ES-I3 (cell line): ENCODE measurements around the gene AQP3.
A peak's percentile ranks its signal among the peaks of the same experiment; 100 is the strongest.
"Not testable (repeated sequence)": the region's sequence is repeated elsewhere in the genome, so short reads cannot be mapped to it uniquely, and the experiment has no call there.

Experiments
- H3K36me3 ChIP-seq: 2 replicates; pipeline ENCODE4 v1.6.1; 2013; ENCODE audit warnings: mild to moderate bottlenecking, low read length, control low read depth, moderate library complexity; ENCODE audit not compliant: insufficient read depth
- H3K4me1 ChIP-seq: 2 replicates; pipeline ENCODE4 v1.6.1; 2013; ENCODE audit warnings: mild to moderate bottlenecking, control low read depth, low read length; ENCODE audit not compliant: insufficient read depth
- H3K9ac ChIP-seq: 2 replicates; pipeline ENCODE4 v1.6.1; 2013; ENCODE audit warnings: low read depth, mild to moderate bottlenecking, low read length, moderate library complexity
- H3K9me3 ChIP-seq: 2 replicates; pipeline ENCODE4 v1.6.1; 2013; ENCODE audit warnings: mild to moderate bottlenecking, low read length, moderate library complexity; ENCODE audit not compliant: control insufficient read depth, insufficient read depth

AQP3 gene

DNA sequence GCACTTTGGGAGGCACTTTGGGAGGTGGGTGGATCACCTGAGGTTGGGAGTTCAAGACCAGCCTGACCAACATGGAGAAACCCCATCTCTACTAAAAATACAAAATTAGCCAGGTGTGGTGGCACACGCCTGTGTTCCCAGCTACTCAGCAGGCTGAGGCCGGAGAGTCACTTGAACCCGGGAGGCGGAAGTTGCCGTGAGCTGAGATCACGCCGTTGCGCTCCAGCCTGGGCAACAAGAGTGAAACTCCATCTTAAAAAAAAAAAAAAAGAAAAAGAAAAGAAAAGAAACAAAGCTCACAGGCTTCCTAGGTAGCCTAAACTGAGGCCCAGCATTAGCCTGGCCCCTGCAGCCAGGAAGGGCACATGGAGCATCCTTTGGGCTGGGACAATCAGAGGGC lies 8.1 kb upstream of the AQP3 start:
- peaks cover 26% of the 10 kb centered on the region; the same call in 1 of the 2 replicates for H3K4me1 ChIP-seq
- H3K9ac ChIP-seq, H3K9me3 ChIP-seq, H3K36me3 ChIP-seq: not testable (repeated sequence)

DNA sequence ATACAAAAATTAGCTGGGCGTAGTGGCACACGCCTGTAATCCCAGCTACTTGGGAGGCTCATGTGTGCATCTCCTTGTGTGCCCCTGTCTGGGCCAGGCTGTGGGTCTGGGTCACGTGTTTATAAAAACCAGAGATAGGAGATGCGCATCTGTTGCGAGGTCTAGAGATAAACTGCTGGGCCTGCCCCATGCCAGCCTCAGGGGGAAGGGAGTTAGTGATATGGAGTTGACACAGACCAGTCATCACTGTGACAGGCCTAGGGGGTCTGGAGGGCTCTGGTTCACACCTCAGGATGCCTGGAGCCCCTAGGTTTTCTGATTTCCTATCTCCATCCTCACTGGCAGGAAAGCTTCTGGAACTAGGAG lies 7.3 kb upstream of the AQP3 start:
- not testable (repeated sequence) for H3K9me3 ChIP-seq, H3K9ac ChIP-seq, H3K36me3 ChIP-seq
- H3K4me1 ChIP-seq: peaks cover 26% of the 10 kb centered on the region; the same call in 1 of the 2 replicates

DNA sequence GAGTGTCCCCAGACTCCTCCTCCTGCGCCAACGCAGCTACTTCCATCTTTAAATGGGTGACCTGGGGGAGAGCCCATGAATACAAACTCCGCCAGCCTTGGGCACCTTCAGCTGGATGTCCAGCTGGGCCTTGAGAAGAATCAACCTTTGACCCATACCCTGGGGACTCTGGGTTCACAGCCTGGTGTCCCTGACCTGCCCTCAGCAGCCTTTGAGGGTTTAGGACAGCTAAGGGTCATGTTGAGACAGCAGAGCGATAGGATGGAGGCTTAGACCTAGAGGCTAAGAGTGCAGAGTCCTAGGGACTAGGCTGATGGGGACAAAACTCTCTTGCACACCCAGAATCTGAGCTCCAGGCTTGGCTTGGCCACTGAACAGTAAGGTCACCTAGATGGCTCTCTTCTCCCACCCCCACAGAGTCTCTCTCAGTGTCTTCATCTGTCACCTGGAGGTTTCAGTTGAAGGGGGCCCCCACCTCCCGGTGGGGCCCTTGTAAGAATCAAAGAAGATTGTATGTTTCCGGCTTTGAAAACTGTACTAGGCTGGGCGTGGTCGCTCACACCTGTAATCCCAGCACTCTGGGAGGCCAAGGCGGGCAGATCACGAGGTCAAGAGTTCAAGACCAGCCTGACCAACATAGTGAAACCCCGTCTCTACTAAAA lies 6.7 kb upstream of the AQP3 start:
- Histone ChIP-seq H3K4me1 (peaks cover 22% of the 10 kb centered on the region; the same call in 1 of the 2 replicates), H3K9ac (no peak overlapping the region), H3K9me3 (no peaks in the 10 kb centered on the region)

DNA sequence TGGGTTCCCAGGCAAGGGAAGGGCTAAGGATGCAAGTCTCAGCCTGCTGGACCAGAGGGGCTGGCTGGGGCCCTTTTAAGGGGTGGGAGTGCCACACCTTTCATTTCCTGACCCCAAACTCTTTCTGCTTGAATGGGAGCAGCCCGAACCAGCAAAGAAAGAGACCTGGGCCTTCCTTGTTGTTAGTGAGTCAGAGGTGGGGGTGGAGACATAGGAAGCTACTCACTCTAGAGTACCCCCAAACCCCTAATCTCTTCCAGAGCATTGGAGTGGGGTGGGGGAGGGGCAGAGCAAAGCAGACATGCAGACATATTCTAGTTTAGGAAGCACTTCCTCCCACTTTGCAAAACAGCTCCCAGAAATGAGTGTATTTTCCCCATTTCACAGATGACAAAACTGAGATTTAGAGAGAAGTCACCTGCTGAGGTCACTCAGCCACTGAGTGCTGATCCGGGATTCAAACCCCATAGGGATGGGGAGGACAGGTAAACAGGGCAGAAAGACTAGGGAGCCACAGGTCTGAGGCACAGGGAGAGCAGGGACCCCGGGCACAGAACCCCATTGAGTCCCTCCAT lies 6.0 kb upstream of the AQP3 start:
- Histone ChIP-seq H3K9me3 (no peaks in the 10 kb centered on the region), H3K4me1 (peaks cover 15% of the 10 kb centered on the region; the same call in 1 of the 2 replicates), H3K9ac (no peak overlapping the region), H3K36me3 (no peaks in the 10 kb centered on the region)

More for the DNA sequence above, 6.7 kb upstream of the AQP3 start:
- H3K36me3 ChIP-seq: no peaks in the 10 kb centered on the region; the same call in 1 of the 2 replicates

DNA sequence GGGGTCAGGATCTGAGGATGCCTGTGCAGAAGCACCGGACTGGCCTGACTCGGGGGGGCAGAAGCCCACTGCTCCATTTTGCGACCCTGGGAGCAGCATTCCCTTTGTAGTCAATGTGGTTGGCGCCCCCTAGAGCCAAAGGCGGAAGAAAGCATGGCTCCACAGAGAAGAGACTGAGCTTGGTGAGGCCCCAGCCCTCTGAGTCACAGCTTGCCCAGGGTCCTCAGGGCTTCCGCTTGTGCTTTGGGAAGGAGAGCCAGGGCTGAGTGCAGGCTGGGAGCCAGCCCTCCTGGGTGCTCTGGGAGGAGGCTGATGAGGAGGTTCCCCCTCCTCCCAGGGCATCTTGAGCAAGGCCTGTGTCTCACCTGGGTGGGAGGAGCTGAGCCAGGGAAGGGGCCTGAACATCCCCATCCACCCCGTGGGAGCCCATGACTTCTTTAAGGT lies 5.5 kb upstream of the AQP3 start:
- H3K9ac ChIP-seq: no peak overlapping the region
- H3K36me3 ChIP-seq: no peaks in the 10 kb centered on the region
- peaks cover 12% of the 10 kb centered on the region; the same call in 1 of the 2 replicates for H3K4me1 ChIP-seq
- H3K9me3 ChIP-seq: no peaks in the 10 kb centered on the region

DNA sequence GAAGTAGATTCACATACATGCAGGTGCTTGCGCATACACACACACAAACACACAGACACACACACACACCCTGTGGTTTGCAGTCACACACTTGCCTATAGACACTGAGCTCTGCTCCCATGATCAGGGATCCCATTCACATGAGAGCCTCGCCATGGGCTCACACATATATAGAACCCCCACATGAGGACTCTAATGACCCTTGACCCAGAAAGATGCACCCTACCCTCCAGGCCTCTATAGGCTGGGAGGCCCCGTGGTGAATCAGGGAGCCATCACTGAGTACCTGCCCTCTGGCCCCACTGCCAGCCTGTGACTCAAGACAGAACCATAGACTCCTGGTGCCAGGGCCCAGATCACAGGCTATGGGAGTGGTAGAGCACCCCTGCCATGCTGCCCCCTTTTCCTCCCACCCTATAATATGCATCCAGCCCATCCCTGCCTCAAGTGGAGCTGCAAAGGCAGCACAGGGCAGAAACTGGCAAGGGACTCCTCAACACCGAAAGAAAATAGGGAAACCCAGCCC lies 3.3 kb upstream of the AQP3 start:
- H3K4me1 ChIP-seq: peaks cover 14% of the 10 kb centered on the region
- no peaks in the 10 kb centered on the region for H3K36me3 ChIP-seq
- H3K9me3 ChIP-seq: no peaks in the 10 kb centered on the region
- H3K9ac ChIP-seq: no peak overlapping the region

DNA sequence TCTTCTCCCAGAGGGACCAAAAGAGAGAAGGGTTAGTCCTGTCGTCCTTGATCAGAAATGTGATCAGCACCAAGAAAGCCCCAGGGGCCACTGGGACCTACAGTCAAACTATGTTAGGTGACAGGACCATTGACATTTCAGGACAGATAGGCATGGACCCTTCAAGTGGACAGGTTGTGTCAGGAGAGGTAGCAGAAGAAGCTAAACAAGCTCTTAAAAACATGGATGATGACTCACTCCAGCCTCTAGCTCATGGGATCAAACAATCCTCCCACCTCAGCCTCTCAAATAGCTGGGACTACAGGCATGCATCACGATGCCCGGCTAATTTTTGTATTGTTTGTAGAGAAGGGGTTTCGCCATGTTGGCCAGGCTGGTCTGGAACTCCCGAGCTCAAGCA lies 2.3 kb upstream of the AQP3 start:
- H3K36me3 ChIP-seq: no peaks in the 10 kb centered on the region
- peaks cover 16% of the 10 kb centered on the region for H3K4me1 ChIP-seq
- H3K9ac ChIP-seq: no peak overlapping the region
- H3K9me3 ChIP-seq: no peaks in the 10 kb centered on the region

DNA sequence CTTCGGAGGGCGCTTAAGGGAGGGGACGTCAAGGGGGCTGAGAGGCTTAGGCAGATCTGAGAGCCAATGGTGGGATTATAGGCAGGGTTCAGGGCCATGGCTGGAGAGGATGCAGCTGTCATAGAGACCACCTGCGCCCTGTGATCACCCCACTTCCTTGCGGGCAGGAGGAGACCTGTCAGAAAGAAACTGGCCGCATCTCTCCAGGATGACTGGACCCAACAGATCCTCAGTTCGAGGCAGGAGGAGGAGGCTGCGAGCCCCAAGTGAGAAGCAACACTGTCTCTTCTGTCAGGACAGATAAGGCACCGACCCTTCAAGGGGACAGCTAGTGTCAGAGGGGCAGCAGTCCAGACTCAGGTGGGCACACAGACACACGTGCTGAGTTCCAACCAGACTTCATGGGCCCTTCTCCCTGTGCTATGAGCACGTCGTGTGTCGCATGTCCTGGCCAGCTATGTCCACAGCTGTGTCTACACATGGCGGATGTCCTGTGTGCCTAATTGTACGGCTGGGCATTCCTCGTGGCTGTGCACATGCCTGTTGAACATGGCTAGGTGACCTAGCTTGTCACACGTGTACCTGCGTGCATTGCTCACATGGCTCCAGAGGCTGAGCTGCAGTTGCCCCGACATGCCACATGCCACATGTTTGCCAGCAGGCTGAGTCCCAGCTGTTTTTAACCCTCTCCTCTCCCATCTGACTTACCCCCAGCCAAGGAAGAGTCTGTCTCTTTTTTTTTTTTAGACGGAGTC lies 583 bp upstream of the AQP3 start:
- Histone ChIP-seq H3K9me3 (no peaks in the 10 kb centered on the region), H3K9ac (peak overlapping the region; percentile 41; the same call in 1 of the 2 replicates), H3K36me3 (no peaks in the 10 kb centered on the region), H3K4me1 (peaks cover 16% of the 10 kb centered on the region)

DNA sequence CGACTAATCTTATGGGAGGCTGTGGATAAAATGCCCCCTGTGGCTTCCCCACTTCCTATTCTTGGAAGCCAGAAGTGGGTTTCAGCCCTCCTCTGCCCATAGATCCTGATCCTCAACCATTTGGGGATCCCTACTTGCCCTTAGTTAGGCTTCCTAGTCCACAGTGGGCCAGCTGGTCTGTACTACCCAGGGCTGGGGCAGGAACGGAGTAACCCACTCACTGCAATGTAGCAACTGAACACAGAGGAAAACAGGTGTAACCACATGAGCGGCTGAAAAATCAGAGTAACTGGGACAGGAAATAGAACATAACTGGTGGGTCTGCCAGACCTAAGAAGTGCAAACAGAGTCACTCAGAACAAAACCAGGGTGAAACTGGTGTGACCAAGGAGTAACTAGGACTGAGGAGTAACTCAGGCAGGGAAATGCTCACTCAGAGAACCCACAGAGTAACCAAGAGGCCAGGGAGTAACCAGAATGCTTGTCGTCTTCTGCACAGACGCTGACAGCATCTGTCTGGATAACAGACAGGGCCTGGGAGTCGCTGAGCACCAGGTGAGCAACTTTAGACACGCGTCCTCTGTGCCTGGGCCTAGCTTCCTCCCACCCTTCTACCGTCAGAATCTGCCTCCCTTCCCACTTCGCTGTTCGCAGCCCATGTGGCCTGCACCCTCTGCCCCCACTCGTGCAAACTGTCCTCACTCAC lies 1.0 kb downstream of the AQP3 start:
- Histone ChIP-seq H3K4me1 (peaks cover 11% of the 10 kb centered on the region), H3K9me3 (no peaks in the 10 kb centered on the region), H3K36me3 (no peaks in the 10 kb centered on the region), H3K9ac (peak overlapping the region; percentile 41; the same call in 1 of the 2 replicates)

DNA sequence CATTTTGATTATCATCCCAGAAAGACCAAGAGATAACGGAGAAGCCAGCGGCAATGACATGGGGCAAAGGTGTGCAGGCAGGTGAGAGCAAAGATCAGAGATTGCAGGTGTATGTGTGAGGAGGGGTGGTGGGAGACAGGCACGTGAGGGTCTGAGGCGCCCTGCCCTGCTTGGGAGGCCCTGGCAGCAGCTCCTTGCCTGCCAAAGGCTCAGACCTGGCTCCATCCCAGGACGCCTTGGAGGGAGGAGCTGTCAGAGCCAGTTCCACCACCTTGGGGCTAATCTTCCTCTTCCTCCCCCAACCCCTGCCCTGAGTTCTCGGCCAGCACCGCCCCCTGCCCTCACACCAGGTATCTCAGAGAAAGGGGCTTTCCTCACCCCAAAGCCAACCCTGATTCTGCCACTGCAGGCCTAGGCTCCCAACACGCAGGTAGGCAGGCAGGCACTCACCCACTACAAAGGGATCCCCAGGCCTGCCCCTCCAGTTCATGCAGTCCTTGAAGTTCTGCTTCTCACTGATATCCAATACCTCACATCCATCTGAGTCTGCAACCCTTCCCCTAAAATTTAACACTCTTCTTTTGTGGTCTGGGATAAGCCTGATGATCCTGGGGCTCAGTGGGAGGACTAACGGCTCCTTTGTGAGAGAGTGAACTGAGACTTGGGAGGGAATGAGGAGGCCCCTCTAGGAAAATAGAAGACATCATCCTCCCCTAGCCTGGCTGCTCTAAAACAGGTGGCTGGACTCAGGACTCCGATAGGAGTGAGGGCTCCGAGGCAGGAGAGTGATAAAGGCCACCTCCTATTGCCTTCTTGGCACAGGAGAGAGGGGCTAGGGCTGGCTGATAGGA lies 1.8 kb downstream of the AQP3 start:
- Histone ChIP-seq H3K36me3 (no peaks in the 10 kb centered on the region), H3K9me3 (no peaks in the 10 kb centered on the region), H3K9ac (no peak overlapping the region), H3K4me1 (peaks cover 11% of the 10 kb centered on the region)

DNA sequence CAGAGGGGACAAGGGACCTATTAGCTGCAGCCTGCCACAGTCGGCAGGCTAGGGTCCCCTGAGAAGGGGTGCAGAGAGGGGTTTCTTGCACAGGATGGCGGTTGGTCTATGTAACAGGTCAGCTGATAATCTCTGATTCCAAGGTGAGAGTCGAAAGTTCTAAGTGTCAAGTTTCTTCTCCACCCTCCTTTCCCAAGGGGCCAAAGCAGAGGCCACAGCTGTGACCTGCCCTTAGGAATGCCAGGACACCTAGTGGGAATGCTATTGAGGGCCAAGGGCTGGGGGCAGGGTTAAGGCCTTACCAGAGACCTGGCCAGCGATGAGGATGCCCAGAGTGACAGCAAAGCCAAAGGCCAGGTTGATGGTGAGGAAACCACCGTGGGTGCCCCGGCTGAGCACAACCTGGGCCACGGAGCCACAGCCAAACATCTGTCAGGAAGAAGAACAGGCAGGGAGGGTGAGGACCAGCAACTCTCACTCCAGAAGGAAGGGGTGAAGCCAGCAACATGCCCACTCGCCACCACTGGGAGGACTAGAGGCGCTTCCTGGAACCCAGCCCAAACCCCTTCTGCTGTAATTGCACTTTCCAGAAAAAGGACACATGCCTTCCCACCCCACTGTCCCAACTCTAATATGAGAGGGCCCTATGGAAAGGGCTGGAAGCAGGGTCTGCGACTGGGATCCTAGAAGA lies 3.8 kb downstream of the AQP3 start:
- Histone ChIP-seq H3K4me1 (peaks cover 11% of the 10 kb centered on the region), H3K9ac (no peak overlapping the region), H3K36me3 (no peaks in the 10 kb centered on the region), H3K9me3 (no peaks in the 10 kb centered on the region)

DNA sequence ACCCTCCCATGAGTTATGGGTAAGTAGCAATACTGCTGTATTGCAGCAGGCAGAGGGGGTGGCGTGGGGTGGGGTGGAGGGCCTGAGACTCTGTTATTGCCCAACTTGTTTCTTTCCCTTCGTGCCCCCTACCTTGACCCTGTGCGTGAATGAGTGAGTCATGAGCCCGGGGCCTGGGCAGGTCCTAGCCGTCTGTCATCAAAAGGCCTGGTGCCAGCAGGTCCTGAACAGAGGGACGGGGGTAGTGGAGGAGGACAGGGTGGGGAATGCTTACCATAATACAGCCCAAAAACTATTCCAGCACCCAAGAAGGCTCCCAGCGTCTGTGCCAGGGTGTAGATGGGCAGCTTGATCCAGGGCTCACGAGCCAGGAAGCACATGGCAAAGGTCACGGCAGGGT lies 4.3 kb downstream of the AQP3 start:
- Histone ChIP-seq H3K9me3 (no peaks in the 10 kb centered on the region), H3K36me3 (no peaks in the 10 kb centered on the region), H3K4me1 (peaks cover 11% of the 10 kb centered on the region)

DNA sequence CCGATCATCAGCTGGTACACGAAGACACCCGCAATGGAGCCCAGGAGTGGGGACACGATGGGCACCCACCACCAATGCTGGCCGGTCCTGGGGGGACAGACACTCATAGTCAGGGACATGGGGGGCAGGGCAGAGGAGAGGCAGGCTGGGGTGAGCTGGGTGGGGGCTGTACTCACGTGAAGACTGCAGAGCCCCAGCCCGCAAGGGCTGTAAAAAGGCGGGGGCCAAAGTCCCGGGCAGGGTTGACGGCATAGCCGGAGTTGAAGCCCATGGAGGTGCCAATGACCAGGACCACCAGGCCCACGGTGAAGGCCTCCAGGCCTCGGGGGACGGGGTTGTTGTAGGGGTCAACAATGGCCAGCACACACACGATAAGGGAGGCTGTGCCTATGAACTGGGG lies 5.3 kb downstream of the AQP3 start:
- H3K36me3 ChIP-seq: no peaks in the 10 kb centered on the region
- peaks cover 12% of the 10 kb centered on the region for H3K4me1 ChIP-seq
- H3K9me3 ChIP-seq: no peaks in the 10 kb centered on the region
- no peak overlapping the region for H3K9ac ChIP-seq

More for the DNA sequence above, 4.3 kb downstream of the AQP3 start:
- H3K9ac ChIP-seq: no peak overlapping the region
